PFSK-1 (cell line): ENCODE data around the gene FLT3.

ENCODE experiments used
- FOXP2 ChIP-seq: optimal IDR thresholded peaks from 2 replicates; pipeline ENCODE3; 2011; ENCODE audit warnings: borderline replicate concordance, control low read depth, inconsistent platforms; ENCODE audit not compliant: insufficient read depth; ENCODE audit errors: extremely low read length, extremely low read depth
- POLR2AphosphoS5 ChIP-seq: IDR thresholded peaks from 2 replicates; pipeline ENCODE4 v1.6.1; 2012; ENCODE audit warnings: low read depth, mild to moderate bottlenecking, control low read depth, low read length, moderate library complexity
- REST ChIP-seq, 2 experiments: IDR thresholded peaks; 2 replicates each; pipeline versions ENCODE4 v1.6.1 to v1.8.0; 2011 to 2012; ENCODE audit warnings: low read depth in 2 of 2, low read length in 2 of 2, control low read depth in 1 of 2, inconsistent platforms in 1 of 2, mild to moderate bottlenecking in 1 of 2, moderate library complexity in 1 of 2; ENCODE audit not compliant: insufficient read depth in 1 of 2
- SIN3A ChIP-seq: IDR thresholded peaks from 2 replicates; pipeline ENCODE4 v1.6.1; 2012; ENCODE audit warnings: mild to moderate bottlenecking, low read length, moderate library complexity, borderline replicate concordance; ENCODE audit not compliant: insufficient read depth
- TAF1 ChIP-seq: IDR thresholded peaks from 2 replicates; pipeline ENCODE4 v1.6.1; 2012; ENCODE audit warnings: low read length, control low read depth, borderline replicate concordance; ENCODE audit not compliant: insufficient read depth

The FLT3 gene

GRCh38 chr13:27973961-27974662, 126.3 kb downstream of the FLT3 start:
- no peak for TF ChIP-seq REST (IDR thresholded peaks at IDR 0.05; ENCODE audit: insufficient read depth in 1 of 2, low read depth in 2 of 2, low read length in 2 of 2)

GRCh38 chr13:27973291-27973690, 127.1 kb downstream of the FLT3 start:
- TF ChIP-seq SIN3A (no peak), REST (IDR thresholded peaks at IDR 0.05; ENCODE audit: insufficient read depth in 1 of 2, low read depth in 2 of 2, low read length in 2 of 2) (no peak), TAF1 (no peak), FOXP2 (no peak), POLR2AphosphoS5 (no peak)

- no peak for TF ChIP-seq TAF1
- TF ChIP-seq REST (IDR thresholded peaks at IDR 0.05; ENCODE audit: insufficient read depth in 1 of 2, low read depth in 2 of 2, low read length in 2 of 2): no peak
- TF ChIP-seq POLR2AphosphoS5: no peak
- no peak for TF ChIP-seq SIN3A
- no peak for TF ChIP-seq FOXP2
Measured at GRCh38 chr13:27972478-27972820, 127.9 kb downstream of the FLT3 start.

- TF ChIP-seq TAF1: no peak
Measured at GRCh38 chr13:27971776-27972477, 128.4 kb downstream of the FLT3 start.

- TF ChIP-seq POLR2AphosphoS5: no peak
- no peak for TF ChIP-seq FOXP2
- no peak for TF ChIP-seq REST (IDR thresholded peaks at IDR 0.05; ENCODE audit: insufficient read depth in 1 of 2, low read depth in 2 of 2, low read length in 2 of 2)
- TF ChIP-seq TAF1: no peak
- no peak for TF ChIP-seq SIN3A
Measured at GRCh38 chr13:27971236-27971645, 129.1 kb downstream of the FLT3 start.
